H1 (cell line): ENCODE measurements around the gene MDK. TPM values are rescaled to one million over a fixed set of nuclear protein-coding genes. Genes with fewer than 3 reads are reported as not detected.

Source experiments
- PHF8 ChIP-seq: fragments of 200-600 bp; sonication (generic); conservative IDR thresholded peaks from 2 replicates; pipeline ENCODE4 v1.7.1; 2012; ENCODE audit warnings: low read depth, mild to moderate bottlenecking, inconsistent platforms, low read length, moderate library complexity
- polyA plus RNA-seq, 7 experiments: library from polyadenylated mRNA; depleted of rRNA in 3 of 7; stranded (reverse) in 5 of 7; unstranded in 2 of 7; fragments of >200 nt in 5 of 7; fragments of 200-250 nt in 2 of 7; gene quantifications; 1 replicate in 5 of 7; 2 replicates in 1 of 7; 4 replicates in 1 of 7; pipeline versions ENCODE4 v1.2.1 to v1.2.3, GENCODE V29; 2011 to 2013; ENCODE audit warnings: missing spikeins in 2 of 7, mixed read lengths in 2 of 7
- total RNA-seq: library from RNA; stranded (reverse); fragmentation: NEBNext Ultra II Directional; extraction: Animal tissue kit (Norgen Biotek cat#: 25700); gene quantifications from 2 replicates; pipeline ENCODE4 v1.2.1, GENCODE V29; 2021

Gene MDK
- total and polyA plus RNA-seq, 2 of the 8 experiments (the other 6 are each of a cell fraction or from before 2014, with no cell fraction given): 309 to 606 TPM

DNA sequence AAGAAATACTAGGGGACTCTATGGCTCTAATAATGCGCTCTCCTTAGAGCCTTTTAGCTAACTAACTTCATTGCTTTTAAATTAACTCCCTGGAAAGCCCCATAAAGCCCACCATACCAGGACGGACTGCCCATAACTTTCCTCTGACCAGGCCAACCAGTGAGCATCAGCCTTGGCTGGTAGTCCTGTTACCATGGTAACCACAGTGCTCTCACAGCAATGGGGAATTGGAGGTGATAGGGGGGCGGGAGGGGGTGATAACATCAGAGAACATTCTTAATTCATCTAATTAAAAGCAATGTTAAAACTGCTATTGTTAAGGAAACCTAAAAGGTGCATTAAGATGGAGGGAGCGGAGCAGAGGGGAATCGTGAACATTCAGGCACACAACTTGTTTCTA is 37.3 kb downstream of the MDK start (continued):
- TF ChIP-seq PHF8: no peak
